Non-pigmented ciliary epithelial cell (primary cell): ENCODE measurements around the gene APOL4.
"Not testable (repeated sequence)": the region's sequence is repeated elsewhere in the genome, so short reads cannot be mapped to it uniquely, and the experiment has no call there.

Experiments
- DNase-seq: peaks from one replicate; pipeline ENCODE4 v3.0.0-alpha.2; 2010; ENCODE audit warnings: low read depth

Gene APOL4

GRCh38 chr22:36183446-36183845, 18.2 kb downstream of the APOL4 start:
- no peak for DNase-seq

- DNase-seq = no peak
These were observed 18.8 kb downstream of the APOL4 start for GRCh38 chr22:36182857-36183256.

- DNase-seq = no peak
These were observed 19.6 kb downstream of the APOL4 start for GRCh38 chr22:36182056-36182455.

GRCh38 chr22:36180928-36181327, 20.7 kb downstream of the APOL4 start:
- DNase-seq = no peak

- DNase-seq = peak; percentile 11
These were observed 21.4 kb downstream of the APOL4 start for GRCh38 chr22:36180038-36180880.

GRCh38 chr22:36177160-36177559, 24.4 kb downstream of the APOL4 start:
- DNase-seq = no peak

- DNase-seq = no peak
These were observed 25.7 kb downstream of the APOL4 start for GRCh38 chr22:36175892-36176291.

DNA sequence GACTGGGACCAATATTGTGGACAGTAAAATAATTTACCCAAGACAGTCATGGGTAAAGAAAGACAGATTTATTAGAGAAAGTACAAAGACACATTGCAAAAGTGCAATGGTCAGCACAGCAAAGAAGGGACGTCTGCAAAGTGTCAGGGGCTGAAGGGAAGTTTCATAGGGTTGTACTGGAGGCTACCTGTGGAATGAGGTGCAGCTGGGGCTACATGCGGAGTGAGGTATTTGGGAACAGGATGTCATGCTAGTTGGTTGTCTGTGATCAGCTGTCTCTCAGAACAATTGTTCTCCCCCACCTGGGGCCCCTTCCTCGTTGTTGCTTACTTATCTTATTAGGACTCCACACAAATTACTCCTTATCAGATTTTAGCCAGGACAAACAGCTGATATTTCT, 29.7 kb downstream of the APOL4 start:
- DNase-seq = no peak

DNA sequence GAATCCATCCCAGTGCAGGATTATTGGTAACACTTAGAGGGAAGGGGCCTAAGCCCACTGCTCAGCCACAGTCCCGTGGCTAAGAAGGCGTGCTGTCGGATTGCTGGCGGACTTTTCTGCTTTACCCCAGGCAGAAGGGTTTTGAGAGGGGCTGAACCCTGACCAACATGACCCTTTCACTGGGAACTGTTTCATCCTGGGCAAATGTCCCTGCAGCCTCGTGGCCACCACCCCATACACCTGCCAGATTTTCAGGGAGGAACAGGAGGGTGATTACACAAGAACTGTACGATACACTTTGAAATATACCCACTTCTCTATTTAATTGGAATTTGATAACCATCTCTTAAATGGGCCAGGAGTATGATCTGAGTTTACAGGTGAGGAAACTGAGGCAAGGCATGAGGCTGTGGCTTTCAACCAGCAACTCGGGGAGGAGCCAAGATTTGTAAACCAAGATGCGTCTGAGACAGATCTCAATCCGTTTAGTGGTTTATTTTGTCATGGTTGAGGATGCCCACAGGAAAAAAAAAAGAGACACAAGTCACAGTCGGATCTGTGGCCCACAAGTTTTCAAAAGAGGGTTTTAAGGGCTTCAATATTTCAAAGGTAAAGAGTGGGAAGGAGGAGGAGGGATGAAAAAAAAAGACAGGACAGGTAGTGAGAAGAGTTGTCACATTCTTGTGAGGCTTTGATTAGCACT, 34.9 kb downstream of the APOL4 start:
- no peak for DNase-seq

DNA sequence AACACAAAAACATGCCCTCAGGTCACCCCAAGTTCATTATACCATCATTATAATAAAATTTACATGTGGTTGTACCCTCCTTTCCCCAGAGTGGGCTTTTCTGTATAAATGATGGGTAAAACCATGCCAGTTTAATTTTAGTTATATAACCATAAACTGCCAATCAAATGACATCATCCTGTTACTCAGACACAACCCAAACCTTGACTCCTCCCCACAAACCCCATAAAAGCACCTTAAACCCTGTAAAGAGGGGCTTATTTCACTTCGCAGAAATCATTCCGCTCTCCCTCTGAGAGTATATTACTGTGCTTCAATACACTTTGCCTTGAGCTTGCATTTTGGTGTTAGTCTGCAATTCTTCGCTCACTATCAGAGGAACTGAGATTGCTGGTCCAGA, 35.5 kb downstream of the APOL4 start:
- DNase-seq = no peak

DNA sequence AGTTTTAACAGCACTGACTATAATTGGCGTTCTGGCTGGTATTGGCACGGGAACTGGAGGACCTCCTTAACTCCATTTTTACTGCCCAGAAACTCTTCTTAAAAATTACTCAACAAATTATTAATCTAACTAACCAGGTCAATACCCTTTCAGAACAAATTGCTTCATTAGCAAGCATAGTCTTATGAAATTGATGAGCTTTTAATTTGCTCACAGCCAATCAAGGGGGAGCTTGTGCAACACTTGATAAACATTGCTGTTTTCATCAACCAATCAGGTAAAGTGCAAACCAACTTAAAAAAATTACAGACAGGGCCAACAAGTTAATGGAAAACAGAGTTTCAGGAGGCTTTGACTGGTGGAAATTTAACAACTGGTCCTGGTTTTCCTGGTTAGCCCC, 36.5 kb downstream of the APOL4 start:
- no peak for DNase-seq

- DNase-seq = no peak
These were observed 37.0 kb downstream of the APOL4 start for GRCh38 chr22:36164621-36165020.

DNA sequence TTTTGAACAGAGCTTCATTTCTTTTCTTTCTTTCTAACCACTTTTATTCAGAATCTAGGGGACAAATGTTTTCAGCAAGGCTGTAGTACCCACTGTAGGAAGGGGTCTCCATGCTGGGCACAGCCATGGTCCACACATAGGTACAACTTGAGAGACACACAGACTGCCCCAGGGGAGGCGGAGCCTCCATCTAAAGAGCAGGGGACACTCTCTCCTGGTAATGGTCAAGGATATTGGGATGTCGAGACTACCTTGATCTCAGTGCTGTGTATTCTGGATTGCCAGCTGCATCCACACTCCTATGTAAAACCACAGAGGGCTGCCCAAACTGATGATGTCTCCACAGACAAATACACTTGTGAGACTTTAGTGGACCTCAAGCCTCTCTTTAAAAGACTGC, 38.1 kb downstream of the APOL4 start:
- no peak for DNase-seq

DNA sequence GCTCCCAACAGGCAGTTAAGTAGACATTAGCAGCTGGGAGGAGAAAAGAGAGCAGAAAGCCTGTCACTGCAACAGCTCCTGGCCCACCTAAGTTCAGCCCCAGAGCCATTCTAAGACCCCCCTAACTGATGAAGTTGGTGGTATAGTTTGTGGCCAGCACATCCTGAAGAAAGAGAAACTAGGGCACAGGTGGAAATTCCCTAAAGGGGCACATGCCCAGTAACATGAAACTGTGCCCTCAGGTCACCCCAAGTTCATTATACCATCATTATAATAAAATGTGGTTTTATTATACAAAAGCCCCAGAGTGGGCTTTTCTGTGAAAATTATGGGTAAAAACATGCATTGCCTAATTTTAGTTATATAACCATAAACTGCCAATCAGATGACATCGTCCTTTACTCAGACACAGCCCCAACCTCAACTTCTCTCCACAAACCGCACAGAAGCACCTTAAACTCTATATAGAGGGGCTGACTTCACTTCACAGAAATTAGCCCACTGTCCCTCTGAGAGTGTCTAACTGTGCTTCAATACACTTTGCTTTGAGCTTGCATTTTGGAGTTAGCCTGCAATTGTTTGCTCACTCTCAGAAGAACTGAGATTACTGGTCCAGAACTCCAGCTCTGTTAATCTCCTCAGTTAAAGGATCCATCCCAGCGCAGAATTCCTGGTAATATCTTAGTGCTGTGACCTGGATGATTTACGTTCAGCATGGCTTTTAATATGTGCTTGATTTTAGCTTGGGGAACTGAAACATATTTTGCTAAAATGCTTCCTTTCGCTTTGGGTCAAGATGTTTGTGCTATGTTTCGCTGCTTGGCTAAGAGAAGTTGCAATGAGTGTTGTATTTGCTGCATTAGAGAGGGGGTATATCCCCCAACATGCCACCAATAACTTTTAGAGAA, 39.2 kb downstream of the APOL4 start:
- no peak for DNase-seq

DNA sequence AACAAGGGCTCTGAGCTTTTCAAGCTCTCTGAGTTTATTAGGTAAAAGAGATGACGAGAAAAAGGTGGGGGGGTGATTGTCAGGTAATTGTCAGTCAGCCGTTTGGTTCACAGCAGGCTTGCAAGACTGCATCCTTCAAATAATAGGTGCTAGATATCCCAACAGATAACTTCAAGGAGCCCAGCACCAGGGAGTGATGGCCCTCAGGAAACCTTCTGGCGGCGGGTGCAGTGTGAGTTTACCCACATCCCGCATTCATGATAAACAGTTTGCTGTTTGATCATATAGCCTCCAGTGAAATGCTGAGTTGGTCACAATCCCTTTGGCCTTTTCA, 39.8 kb downstream of the APOL4 start:
- not testable (repeated sequence) for DNase-seq

- DNase-seq = no peak
These were observed 41.1 kb downstream of the APOL4 start, which contains the start of gene APOL3 for GRCh38 chr22:36160499-36160942. APOL3 (minus strand) TSS chr22:36160755; CDS start chr22:36149055, 11,700 bp downstream.

DNA sequence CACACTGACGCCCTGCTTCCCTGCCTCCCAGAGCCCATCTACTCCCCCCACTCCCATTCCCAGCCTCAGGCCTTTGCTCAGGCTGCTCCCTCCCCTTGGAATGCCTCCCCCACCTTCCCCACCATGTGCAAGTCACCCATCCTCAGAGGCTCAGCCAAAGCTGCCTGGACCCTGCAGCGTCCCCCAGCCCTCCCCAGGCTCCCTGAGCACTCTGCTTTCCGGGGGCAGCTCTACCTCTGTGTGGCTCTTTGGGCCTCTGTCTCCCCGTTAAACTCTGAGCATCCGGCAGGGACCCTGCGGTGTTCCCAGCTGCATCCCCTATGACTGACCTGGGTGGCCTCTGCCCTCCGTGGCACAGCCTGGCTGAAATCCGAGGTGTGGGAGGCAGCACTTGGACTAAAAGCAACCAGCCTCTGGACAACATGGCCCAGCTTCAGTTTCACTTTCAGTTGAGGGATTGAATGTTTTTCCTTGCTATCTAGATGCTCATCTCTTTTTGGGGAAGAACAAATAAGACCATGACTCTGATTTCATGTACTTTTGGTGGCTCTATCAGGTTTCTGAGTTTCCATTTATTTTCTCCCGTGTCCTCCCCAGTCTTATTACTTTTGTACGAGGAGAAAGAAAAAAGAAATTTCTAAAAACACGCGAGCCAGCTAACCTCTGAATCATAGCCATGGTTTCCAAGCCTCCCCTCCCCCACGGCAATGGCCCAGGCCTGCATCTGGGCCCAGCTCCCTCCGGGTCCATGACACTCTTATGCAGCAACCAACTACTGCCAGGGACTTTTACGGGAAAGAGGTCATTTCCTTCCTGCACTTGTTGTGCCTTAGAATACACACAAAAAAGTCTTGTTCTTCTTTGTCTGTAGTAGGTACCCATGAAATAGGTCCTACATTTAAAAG, 44.8 kb downstream of the APOL4 start:
- peak; percentile 37 for DNase-seq

DNA sequence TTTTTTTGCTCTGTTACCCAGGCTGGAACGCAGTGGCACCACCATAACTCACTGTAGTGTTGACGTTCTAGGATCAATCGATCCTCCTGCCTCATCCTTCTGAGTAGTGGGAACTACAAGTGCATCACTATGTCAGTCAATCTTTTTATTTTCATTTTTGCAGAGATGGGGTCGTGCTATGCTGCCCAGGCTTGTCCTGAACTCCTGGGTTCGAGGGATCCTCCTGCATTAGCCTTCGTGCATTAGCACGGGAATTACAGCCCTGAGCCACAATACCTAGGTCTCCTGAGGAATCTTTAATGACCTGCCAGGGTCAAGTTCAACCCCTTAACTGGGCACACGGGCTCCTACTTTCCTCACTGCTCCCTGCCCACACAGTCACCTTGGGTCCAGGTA, 45.5 kb downstream of the APOL4 start:
- DNase-seq = no peak

DNA sequence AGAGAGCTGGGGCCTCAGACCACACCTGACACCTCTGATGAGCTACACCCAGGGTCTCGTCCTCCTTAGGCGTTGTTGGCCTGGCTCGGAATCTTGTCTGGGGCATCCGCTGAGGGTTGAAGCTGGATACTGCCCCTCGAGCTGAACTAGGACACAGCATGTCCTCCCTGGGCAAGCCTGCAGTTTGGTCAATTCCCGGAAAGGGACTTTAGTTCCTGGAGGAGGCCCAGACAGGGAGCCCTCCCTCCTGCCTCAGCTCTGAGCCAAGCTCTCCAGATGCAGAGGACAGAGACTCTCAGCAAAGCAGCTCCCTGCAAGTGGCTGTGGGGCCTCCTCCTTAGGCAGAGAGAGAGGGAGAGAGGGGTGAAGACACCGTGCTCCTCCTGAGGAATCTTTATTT, 45.9 kb downstream of the APOL4 start:
- DNase-seq = no peak

GRCh38 chr22:36154423-36154945, 47.1 kb downstream of the APOL4 start:
- no peak for DNase-seq
